MCF 10A (cell line): Measurements from ENCODE around the gene SNTN. TPM values are rescaled to one million over a fixed set of nuclear protein-coding genes. Genes with fewer than 3 reads are reported as not detected.

Experiments used
- BruUV-seq: library from RNA; stranded (reverse); fragments of 400-500 nt; replicated peaks from 2 replicates; lab custom pipeline; 2021; lab: Mats Ljungman, UMichigan
- CTCF ChIA-PET: fragments of 300-600 bp; sonication (Branson Sonifier 250); formaldehyde crosslinking; extraction: SDS; loops from one replicate; lab custom pipeline; 2021; ENCODE audit warnings: antibody characterized with exemption, inconsistent platforms; lab: Yijun Ruan, JAX
- POLR2A ChIA-PET: fragments of 300-600, 350-650 bp; sonication (Branson Sonifier 250); formaldehyde crosslinking; extraction: SDS; loops from one replicate; lab custom pipeline; 2020; ENCODE audit warnings: antibody characterized with exemption, inconsistent platforms; lab: Yijun Ruan, JAX
- DNase-seq: peaks from one replicate; pipeline ENCODE4 v3.0.0-alpha.2; 2018; ENCODE audit not compliant: unreplicated experiment
- H3K27ac Mint-ChIP-seq: one replicate; pipeline ENCODE4 v1.8.0; 2022; ENCODE audit warnings: mild to moderate bottlenecking, low read depth, mixed read lengths; ENCODE audit not compliant: unreplicated experiment
- H3K27me3 Mint-ChIP-seq: one replicate; pipeline ENCODE4 v1.8.0; 2022; ENCODE audit warnings: mixed read lengths; ENCODE audit not compliant: insufficient read depth, unreplicated experiment
- H3K36me3 Mint-ChIP-seq: one replicate; pipeline ENCODE4 v1.8.0; 2022; ENCODE audit warnings: mild to moderate bottlenecking, moderate library complexity, mixed read lengths; ENCODE audit not compliant: insufficient read depth, unreplicated experiment
- H3K4me1 Mint-ChIP-seq: one replicate; pipeline ENCODE4 v1.8.0; 2022; ENCODE audit warnings: mixed read lengths; ENCODE audit not compliant: insufficient read depth, unreplicated experiment
- H3K4me3 Mint-ChIP-seq: one replicate; pipeline ENCODE4 v1.8.0; 2022; ENCODE audit warnings: mild to moderate bottlenecking, moderate library complexity, mixed read lengths; ENCODE audit not compliant: unreplicated experiment
- H3K9me3 Mint-ChIP-seq: one replicate; pipeline ENCODE4 v1.8.0; 2022; ENCODE audit warnings: mixed read lengths; ENCODE audit not compliant: unreplicated experiment
- intact Hi-C: fragments of 100-400 bp; cut with micrococcal nuclease; formaldehyde crosslinking; loops from 2 replicates; pipeline ENCODE4 v1.14.1; 2022
- total RNA-seq: library from RNA; stranded (reverse); gene quantifications from 2 replicates; pipeline ENCODE4 v1.2.3, GENCODE V29; 2022
- TF ChIP-seq, protein P1 (sequence below): fragments of 200-600 bp; IDR thresholded peaks from one replicate; pipeline ENCODE4 v1.8.0; 2022; ENCODE audit warnings: antibody characterized with exemption, mild to moderate bottlenecking; ENCODE audit not compliant: unreplicated experiment

Gene SNTN
- total RNA-seq, 1 experiment from 2014 or later = not detected

DNA sequence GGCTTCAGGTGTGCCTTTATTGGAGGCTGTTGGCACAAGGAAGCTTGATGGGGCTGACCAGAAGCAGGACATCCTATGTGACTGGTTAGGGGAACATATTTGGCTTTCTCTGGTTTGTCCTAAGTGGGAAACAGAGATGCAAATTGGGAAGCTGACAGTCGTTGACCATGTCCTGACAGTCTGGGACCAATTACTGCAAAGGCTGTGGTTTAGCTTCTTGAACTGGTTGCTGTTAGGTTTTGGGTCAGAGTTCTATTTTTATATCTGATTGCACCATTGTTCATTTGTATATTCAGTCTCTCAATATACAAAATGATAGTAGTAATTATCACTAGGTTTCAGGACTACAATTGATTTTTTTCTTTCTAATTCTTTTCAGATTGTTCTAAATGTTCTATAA lies 36.8 kb downstream of the SNTN start:
- no peaks in the 10 kb centered on the region for H3K4me1 Mint-ChIP-seq
- no peaks in the 10 kb centered on the region for H3K36me3 Mint-ChIP-seq
- intact Hi-C loops = no loop called here
- no peak for DNase-seq
- BruUV-seq = no TSS peak
- no peak overlapping the region for H3K4me3 Mint-ChIP-seq
- no peaks in the 10 kb centered on the region for H3K9me3 Mint-ChIP-seq
- POLR2A ChIA-PET = interaction anchor here (0.7 to 0.8 kb wide), 2 partner anchors 28 to 213 kb away, joined by 3 to 5 read pairs; no protein-coding TSS in a partner anchor
- H3K27me3 Mint-ChIP-seq = no peaks in the 10 kb centered on the region
- TF ChIP-seq, protein P1, sequence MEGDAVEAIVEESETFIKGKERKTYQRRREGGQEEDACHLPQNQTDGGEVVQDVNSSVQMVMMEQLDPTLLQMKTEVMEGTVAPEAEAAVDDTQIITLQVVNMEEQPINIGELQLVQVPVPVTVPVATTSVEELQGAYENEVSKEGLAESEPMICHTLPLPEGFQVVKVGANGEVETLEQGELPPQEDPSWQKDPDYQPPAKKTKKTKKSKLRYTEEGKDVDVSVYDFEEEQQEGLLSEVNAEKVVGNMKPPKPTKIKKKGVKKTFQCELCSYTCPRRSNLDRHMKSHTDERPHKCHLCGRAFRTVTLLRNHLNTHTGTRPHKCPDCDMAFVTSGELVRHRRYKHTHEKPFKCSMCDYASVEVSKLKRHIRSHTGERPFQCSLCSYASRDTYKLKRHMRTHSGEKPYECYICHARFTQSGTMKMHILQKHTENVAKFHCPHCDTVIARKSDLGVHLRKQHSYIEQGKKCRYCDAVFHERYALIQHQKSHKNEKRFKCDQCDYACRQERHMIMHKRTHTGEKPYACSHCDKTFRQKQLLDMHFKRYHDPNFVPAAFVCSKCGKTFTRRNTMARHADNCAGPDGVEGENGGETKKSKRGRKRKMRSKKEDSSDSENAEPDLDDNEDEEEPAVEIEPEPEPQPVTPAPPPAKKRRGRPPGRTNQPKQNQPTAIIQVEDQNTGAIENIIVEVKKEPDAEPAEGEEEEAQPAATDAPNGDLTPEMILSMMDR = no peak
- no peak overlapping the region for H3K27ac Mint-ChIP-seq
- CTCF ChIA-PET = no interaction called here

- POLR2A ChIA-PET = no interaction called here
These were observed 40.9 kb downstream of the SNTN start for GRCh38 chr3:63693351-63693750.

GRCh38 chr3:63705092-63705645 lies 52.7 kb downstream of the SNTN start:
- Mint-ChIP-seq H3K27ac (no peak overlapping the region), H3K27me3 (no peaks in the 10 kb centered on the region), H3K4me3 (no peak overlapping the region), H3K9me3 (no peaks in the 10 kb centered on the region), H3K4me1 (no peaks in the 10 kb centered on the region), H3K36me3 (no peaks in the 10 kb centered on the region)
- ChIA-PET CTCF (no interaction called here), POLR2A (no interaction called here)
- BruUV-seq = no TSS peak
- TF ChIP-seq, protein P1 = no peak
- intact Hi-C loops = no loop called here
- DNase-seq = no peak

More at GRCh38 chr3:63693351-63693750, 40.9 kb downstream of the SNTN start:
- BruUV-seq = no TSS peak
- Mint-ChIP-seq H3K27ac (no peak overlapping the region), H3K4me3 (no peak overlapping the region), H3K27me3 (peaks cover 16% of the 10 kb centered on the region), H3K9me3 (no peaks in the 10 kb centered on the region), H3K4me1 (no peaks in the 10 kb centered on the region), H3K36me3 (no peaks in the 10 kb centered on the region)
- intact Hi-C loops = no loop called here
- CTCF ChIA-PET = no interaction called here
- no peak for DNase-seq
- TF ChIP-seq, protein P1 = no peak

- Mint-ChIP-seq H3K36me3 (no peaks in the 10 kb centered on the region), H3K27me3 (no peaks in the 10 kb centered on the region), H3K4me3 (no peak overlapping the region), H3K27ac (no peak overlapping the region), H3K4me1 (no peaks in the 10 kb centered on the region), H3K9me3 (no peaks in the 10 kb centered on the region)
- DNase-seq = no peak
- ChIA-PET POLR2A (no interaction called here), CTCF (interaction anchor here (0.7 to 0.8 kb wide), 2 partner anchors 32 to 52 kb away, joined by 3 read pairs; no protein-coding TSS in a partner anchor)
- TF ChIP-seq, protein P1 = no peak
- no TSS peak for BruUV-seq
- intact Hi-C loops = no loop called here
These were observed 54.0 kb downstream of the SNTN start for GRCh38 chr3:63706321-63707085.
